ENCODE data around the gene PROX1. TPM values are rescaled to one million over a fixed set of nuclear protein-coding genes. Genes with fewer than 3 reads are reported as not detected.
A peak's percentile ranks its signal among the peaks of the same experiment; 100 is the strongest.

The PROX1 gene
- total RNA-seq, 1 experiment from 2014 or later, result not detected

DNA sequence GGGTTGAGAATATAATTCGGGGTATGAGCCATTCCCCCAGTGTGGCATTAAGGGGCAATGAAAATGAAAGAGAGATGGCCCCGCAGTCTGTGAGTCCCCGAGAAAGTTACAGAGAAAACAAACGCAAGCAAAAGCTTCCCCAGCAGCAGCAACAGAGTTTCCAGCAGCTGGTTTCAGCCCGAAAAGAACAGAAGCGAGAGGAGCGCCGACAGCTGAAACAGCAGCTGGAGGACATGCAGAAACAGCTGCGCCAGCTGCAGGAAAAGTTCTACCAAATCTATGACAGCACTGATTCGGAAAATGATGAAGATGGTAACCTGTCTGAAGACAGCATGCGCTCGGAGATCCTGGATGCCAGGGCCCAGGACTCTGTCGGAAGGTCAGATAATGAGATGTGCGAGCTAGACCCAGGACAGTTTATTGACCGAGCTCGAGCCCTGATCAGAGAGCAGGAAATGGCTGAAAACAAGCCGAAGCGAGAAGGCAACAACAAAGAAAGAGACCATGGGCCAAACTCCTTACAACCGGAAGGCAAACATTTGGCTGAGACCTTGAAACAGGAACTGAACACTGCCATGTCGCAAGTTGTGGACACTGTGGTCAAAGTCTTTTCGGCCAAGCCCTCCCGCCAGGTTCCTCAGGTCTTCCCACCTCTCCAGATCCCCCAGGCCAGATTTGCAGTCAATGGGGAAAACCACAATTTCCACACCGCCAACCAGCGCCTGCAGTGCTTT lies 9.4 kb downstream of the PROX1 start:
- Histone ChIP-seq H3K4me1 (replicated peaks; ENCODE audit: insufficient read depth) (no peaks in the 10 kb centered on the region), H3K9me3 (ENCODE audit: insufficient read depth, low read depth) (no peaks in the 10 kb centered on the region), H3F3A (ENCODE audit: insufficient read depth, low read depth) (no peaks in the 10 kb centered on the region), H3K36me3 (ENCODE audit: low read depth) (no peaks in the 10 kb centered on the region), H4K20me1 (ENCODE audit: insufficient read depth) (no peaks in the 10 kb centered on the region), H3K27ac (no peak overlapping the region), H3K79me2 (ENCODE audit: low read depth) (no peaks in the 10 kb centered on the region), H3K9me2 (ENCODE audit: insufficient read depth) (no peaks in the 10 kb centered on the region), H3K27me3 (ENCODE audit: insufficient read depth, low read depth) (no peaks in the 10 kb centered on the region), H3K4me3 (no peak overlapping the region), H2AFZ (0 out of 2 replicates have a peak overlapping the region, but pooled peaks have one; percentile 37), H3K4me2 (no peak overlapping the region)
- DNase-seq, result no peak
- TF ChIP-seq, protein P1, sequence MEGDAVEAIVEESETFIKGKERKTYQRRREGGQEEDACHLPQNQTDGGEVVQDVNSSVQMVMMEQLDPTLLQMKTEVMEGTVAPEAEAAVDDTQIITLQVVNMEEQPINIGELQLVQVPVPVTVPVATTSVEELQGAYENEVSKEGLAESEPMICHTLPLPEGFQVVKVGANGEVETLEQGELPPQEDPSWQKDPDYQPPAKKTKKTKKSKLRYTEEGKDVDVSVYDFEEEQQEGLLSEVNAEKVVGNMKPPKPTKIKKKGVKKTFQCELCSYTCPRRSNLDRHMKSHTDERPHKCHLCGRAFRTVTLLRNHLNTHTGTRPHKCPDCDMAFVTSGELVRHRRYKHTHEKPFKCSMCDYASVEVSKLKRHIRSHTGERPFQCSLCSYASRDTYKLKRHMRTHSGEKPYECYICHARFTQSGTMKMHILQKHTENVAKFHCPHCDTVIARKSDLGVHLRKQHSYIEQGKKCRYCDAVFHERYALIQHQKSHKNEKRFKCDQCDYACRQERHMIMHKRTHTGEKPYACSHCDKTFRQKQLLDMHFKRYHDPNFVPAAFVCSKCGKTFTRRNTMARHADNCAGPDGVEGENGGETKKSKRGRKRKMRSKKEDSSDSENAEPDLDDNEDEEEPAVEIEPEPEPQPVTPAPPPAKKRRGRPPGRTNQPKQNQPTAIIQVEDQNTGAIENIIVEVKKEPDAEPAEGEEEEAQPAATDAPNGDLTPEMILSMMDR (conservative IDR thresholded peaks at IDR 0.05), result no peak
- TF ChIP-seq EZH2 (IDR thresholded peaks at IDR 0.05; ENCODE audit: low read depth), result no peak
- intact Hi-C loops (cut with micrococcal nuclease; ENCODE audit: unreplicated experiment), result no loop called here
- no TSS peak for BruUV-seq (replicated peaks)
- POLR2A ChIA-PET (ENCODE audit: unreplicated experiment), result no interaction called here
- CTCF ChIA-PET, result no interaction called here

DNA sequence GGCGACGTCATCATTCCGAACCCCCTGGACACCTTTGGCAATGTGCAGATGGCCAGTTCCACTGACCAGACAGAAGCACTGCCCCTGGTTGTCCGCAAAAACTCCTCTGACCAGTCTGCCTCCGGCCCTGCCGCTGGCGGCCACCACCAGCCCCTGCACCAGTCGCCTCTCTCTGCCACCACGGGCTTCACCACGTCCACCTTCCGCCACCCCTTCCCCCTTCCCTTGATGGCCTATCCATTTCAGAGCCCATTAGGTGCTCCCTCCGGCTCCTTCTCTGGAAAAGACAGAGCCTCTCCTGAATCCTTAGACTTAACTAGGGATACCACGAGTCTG lies 10.0 kb downstream of the PROX1 start:
- DNase-seq, result no peak
- intact Hi-C loops (cut with micrococcal nuclease; ENCODE audit: unreplicated experiment), result no loop called here
- Histone ChIP-seq H3K9me2 (ENCODE audit: insufficient read depth) (no peaks in the 10 kb centered on the region), H3K27me3 (ENCODE audit: insufficient read depth, low read depth) (no peaks in the 10 kb centered on the region), H3K4me2 (no peak overlapping the region), H3K4me1 (replicated peaks; ENCODE audit: insufficient read depth) (0 out of 2 replicates have a peak, but pooled peaks cover 5% of the 10 kb centered on the region), H3F3A (ENCODE audit: insufficient read depth, low read depth) (no peaks in the 10 kb centered on the region), H3K27ac (no peak overlapping the region), H3K79me2 (ENCODE audit: low read depth) (no peaks in the 10 kb centered on the region), H2AFZ (no peak overlapping the region), H3K9me3 (ENCODE audit: insufficient read depth, low read depth) (no peaks in the 10 kb centered on the region), H4K20me1 (ENCODE audit: insufficient read depth) (no peaks in the 10 kb centered on the region), H3K36me3 (ENCODE audit: low read depth) (no peaks in the 10 kb centered on the region), H3K4me3 (no peak overlapping the region)
- POLR2A ChIA-PET (ENCODE audit: unreplicated experiment), result no interaction called here
- CTCF ChIA-PET, result no interaction called here
- no TSS peak for BruUV-seq (replicated peaks)
- TF ChIP-seq, protein P1 (conservative IDR thresholded peaks at IDR 0.05), result no peak
- TF ChIP-seq EZH2 (IDR thresholded peaks at IDR 0.05; ENCODE audit: low read depth), result no peak

DNA sequence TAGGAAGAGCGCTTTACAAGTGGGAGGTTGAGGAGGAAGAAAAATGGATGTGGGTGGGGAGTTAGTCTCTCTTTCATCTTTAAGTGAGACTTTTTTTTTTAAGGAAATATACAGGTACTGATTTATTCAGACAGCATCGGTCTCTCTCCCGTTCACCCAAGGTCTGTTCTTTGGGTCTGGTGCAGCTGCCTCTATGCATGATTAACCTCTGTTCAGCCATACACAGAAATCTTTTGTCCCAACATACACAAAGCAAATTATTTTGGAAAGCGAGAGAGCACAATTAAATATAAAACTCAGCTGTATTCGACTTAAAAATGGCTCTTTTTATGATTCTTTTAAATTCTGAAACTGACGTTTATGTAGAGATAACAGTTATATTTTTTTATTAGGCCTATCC lies 11.0 kb downstream of the PROX1 start:
- no peaks in the 10 kb centered on the region for H3K79me2 ChIP-seq (ENCODE audit: low read depth)
- CTCF ChIA-PET, result no interaction called here
- intact Hi-C loops (cut with micrococcal nuclease; ENCODE audit: unreplicated experiment), result no loop called here

More for the DNA sequence above, 11.0 kb downstream of the PROX1 start:
- no TSS peak for BruUV-seq (replicated peaks)
- POLR2A ChIA-PET (ENCODE audit: unreplicated experiment), result no interaction called here
- no peak overlapping the region for H2AFZ ChIP-seq
- H3K4me3 ChIP-seq, result no peak overlapping the region
- no peaks in the 10 kb centered on the region for H3K9me3 ChIP-seq (ENCODE audit: insufficient read depth, low read depth)
- TF ChIP-seq, protein P1 (conservative IDR thresholded peaks at IDR 0.05), result no peak
- TF ChIP-seq EZH2 (IDR thresholded peaks at IDR 0.05; ENCODE audit: low read depth), result no peak
- H3K9me2 ChIP-seq (ENCODE audit: insufficient read depth), result no peaks in the 10 kb centered on the region
- no peak overlapping the region for H3K4me2 ChIP-seq
- H3K27me3 ChIP-seq (ENCODE audit: insufficient read depth, low read depth), result no peaks in the 10 kb centered on the region
- H3K4me1 ChIP-seq (replicated peaks; ENCODE audit: insufficient read depth), result 0 out of 2 replicates have a peak, but pooled peaks cover 6% of the 10 kb centered on the region
- H4K20me1 ChIP-seq (ENCODE audit: insufficient read depth), result no peaks in the 10 kb centered on the region
- H3K27ac ChIP-seq, result no peak overlapping the region
- H3F3A ChIP-seq (ENCODE audit: insufficient read depth, low read depth), result no peaks in the 10 kb centered on the region
- DNase-seq, result no peak
- no peaks in the 10 kb centered on the region for H3K36me3 ChIP-seq (ENCODE audit: low read depth)
